RPMI8226 (cell line): ENCODE measurements around the gene KRTAP5-9.
A peak's percentile ranks its signal among the peaks of the same experiment; 100 is the strongest.
"Not testable (repeated sequence)": the region's sequence is repeated elsewhere in the genome, so short reads cannot be mapped to it uniquely, and the experiment has no call there.

Source experiments
- DNase-seq: peaks from one replicate; pipeline ENCODE4 v3.0.0-alpha.2; 2015

The KRTAP5-9 gene

GRCh38 chr11:71563406-71563805 lies 15.2 kb downstream of the KRTAP5-9 start:
- peak; percentile 61 for DNase-seq

GRCh38 chr11:71564430-71564829 lies 16.2 kb downstream of the KRTAP5-9 start:
- DNase-seq: no peak

GRCh38 chr11:71565263-71565662 lies 17.0 kb downstream of the KRTAP5-9 start, which contains the start of gene KRTAP5-10:
Gene KRTAP5-10 (plus strand): TSS chr11:71565563. CDS start chr11:71565588, 25 bp downstream.
- DNase-seq: no peak

GRCh38 chr11:71566081-71566620 lies 17.9 kb downstream of the KRTAP5-9 start:
- DNase-seq: no peak

- not testable (repeated sequence) for DNase-seq
These were observed 18.7 kb downstream of the KRTAP5-9 start for GRCh38 chr11:71566626-71567599.

GRCh38 chr11:71567633-71568032 lies 19.4 kb downstream of the KRTAP5-9 start:
- not testable (repeated sequence) for DNase-seq

- no peak for DNase-seq
These were observed 20.6 kb downstream of the KRTAP5-9 start for GRCh38 chr11:71568704-71569349.

GRCh38 chr11:71571101-71571850 lies 23.1 kb downstream of the KRTAP5-9 start:
- DNase-seq: not testable (repeated sequence)

GRCh38 chr11:71572811-71573210 lies 24.6 kb downstream of the KRTAP5-9 start:
- DNase-seq: no peak

GRCh38 chr11:71574418-71574817 lies 26.2 kb downstream of the KRTAP5-9 start:
- DNase-seq: no peak

GRCh38 chr11:71575723-71576424 lies 27.7 kb downstream of the KRTAP5-9 start:
- no peak for DNase-seq

- not testable (repeated sequence) for DNase-seq
These were observed 28.7 kb downstream of the KRTAP5-9 start for GRCh38 chr11:71576688-71577465.

GRCh38 chr11:71577469-71578004 lies 29.3 kb downstream of the KRTAP5-9 start:
- no peak for DNase-seq

GRCh38 chr11:71579513-71579912 lies 31.3 kb downstream of the KRTAP5-9 start:
- not testable (repeated sequence) for DNase-seq

GRCh38 chr11:71580057-71581003 lies 32.1 kb downstream of the KRTAP5-9 start:
- peak; percentile 72 for DNase-seq

GRCh38 chr11:71581826-71582225 lies 33.6 kb downstream of the KRTAP5-9 start:
- DNase-seq: no peak

- DNase-seq: no peak
These were observed 34.2 kb downstream of the KRTAP5-9 start, which contains the start of gene KRTAP5-11 for GRCh38 chr11:71582309-71582895. Gene KRTAP5-11 (minus strand): TSS chr11:71582875. CDS start chr11:71582837, 38 bp downstream.

- DNase-seq: not testable (repeated sequence)
These were observed 34.7 kb downstream of the KRTAP5-9 start for GRCh38 chr11:71582969-71583368.

GRCh38 chr11:71585673-71586072 lies 37.5 kb downstream of the KRTAP5-9 start:
- DNase-seq: not testable (repeated sequence)
